GM18909 (cell line): ENCODE data around the gene PLPP7.
A peak's percentile ranks its signal among the peaks of the same experiment; 100 is the strongest.
"Not testable (repeated sequence)": the region's sequence is repeated elsewhere in the genome, so short reads cannot be mapped to it uniquely, and the experiment has no call there.

Experiments used
- ATAC-seq: cut with Tn5 transposase; IDR thresholded peaks from one replicate; pipeline ENCODE4 v1.9.1; 2021; ENCODE audit warnings: mild to moderate bottlenecking; ENCODE audit not compliant: unreplicated experiment, poor library complexity

Gene PLPP7

DNA sequence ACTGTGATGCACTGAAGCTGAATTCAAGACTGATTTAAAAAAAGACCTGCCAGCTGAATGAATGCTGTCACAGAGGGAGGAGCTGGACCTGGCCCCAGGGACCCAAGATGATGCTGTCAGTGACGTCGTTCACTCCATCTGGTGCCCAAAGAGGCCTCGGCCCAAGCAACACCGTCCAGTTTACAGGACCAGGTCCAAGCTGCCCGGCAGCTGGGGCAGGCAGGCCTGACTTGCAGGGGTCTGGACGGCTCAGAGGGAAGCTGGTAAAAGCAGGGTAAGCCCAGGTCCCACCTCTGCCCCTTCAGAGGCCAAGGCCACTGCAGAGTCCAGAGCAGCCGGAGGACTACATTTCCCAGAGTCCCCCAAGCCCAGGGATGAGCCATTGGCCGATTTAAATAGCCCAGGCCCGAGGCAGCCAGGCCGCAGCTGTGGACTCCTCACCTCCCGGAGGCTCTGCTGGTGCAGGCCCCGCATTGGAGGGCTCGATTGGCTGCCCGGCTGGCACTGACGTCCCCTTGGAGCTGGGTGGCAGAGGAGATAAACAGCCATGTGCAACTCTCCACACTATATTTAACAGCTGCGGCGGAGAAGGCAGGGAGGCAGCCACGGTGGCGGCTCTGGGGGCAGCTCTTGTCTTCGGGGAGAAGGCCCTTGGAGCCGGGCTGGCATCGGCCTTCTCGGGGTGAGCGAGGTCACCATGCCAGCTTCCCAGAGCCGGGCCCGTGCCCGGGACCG lies at the start of gene PLPP7:
TSS of gene PLPP7 (plus strand) at position 423 of the 735 bp plus-strand sequence. CDS start at position 698, 275 bp downstream.
- ATAC-seq: no peak

DNA sequence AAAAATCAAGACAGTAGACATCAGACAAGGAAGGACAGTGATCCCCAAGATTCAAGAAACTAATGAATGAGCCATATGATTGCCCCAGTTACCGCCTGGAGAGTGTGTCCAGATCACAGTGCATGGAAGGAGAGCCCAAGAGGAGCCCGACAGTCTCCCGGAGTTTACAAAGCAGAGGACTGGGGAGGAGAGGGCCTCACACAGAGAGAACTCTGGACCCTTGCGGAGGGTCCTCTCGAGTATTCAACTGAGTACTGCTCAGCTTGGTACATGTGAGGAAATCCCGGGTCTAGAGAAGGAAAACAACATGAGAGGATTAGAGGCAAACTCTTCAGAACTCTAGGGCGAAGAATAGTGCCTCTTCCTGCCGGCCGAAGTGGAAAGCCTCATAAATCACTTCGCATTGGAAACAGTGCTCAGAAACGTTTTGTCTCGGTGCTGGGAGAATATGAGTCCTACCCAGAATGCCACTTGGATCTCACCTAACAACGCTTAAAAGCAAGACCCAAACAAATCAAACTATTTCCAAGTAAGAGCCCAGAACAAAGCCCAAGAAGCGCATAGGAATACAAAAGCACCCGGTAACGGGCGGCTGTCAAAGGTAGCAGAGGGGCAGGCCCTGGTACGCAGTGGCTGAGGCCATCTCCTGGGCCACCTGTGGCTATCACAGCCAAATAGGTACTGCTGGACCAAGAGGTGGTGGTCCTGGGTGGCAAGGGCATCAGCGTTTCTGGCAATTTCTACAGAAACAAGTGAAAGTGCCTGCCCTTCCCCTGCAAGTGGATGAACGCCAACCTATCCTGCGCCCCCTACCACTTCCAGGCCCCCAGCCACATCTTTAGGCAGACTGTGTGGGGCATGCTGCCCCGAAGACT lies 49.2 kb upstream of the PLPP7 start:
- ATAC-seq: no peak

DNA sequence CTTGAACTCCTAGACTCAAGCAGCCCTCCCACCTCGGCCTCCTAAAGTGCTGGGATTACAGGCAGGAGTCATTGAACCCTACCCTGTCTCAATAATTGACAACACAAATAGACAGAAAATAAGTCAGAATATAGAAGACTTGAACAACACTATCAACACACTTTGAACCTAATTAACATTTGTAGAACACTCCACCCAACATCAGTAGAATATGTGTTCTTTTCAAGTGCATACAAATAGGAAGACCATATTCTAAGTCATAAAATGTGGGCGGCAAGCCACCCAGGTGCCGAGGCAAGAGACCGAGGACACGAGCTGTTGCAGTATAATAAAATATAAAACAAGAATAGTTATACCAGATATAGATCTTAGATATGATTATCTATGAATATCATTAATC lies 45.2 kb upstream of the PLPP7 start:
- ATAC-seq: not testable (repeated sequence)

DNA sequence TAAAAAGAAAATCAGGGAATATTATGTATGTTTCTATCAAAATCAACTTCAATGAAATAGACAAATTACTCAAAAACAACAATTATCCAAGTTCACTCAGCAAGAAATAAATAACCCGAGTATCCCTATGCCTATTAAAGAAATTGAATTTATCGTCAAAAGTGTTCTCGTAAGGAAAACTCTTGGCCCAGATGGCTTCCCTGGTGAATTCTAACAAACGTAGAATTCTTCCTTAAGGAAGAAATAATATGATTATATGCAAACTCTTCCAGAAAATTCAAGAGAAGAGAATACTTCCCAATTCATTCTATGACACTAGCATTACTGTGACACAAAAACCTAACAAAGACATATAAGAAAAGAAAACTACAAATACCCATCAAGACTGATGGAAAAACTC lies 42.9 kb upstream of the PLPP7 start:
- no peak for ATAC-seq

DNA sequence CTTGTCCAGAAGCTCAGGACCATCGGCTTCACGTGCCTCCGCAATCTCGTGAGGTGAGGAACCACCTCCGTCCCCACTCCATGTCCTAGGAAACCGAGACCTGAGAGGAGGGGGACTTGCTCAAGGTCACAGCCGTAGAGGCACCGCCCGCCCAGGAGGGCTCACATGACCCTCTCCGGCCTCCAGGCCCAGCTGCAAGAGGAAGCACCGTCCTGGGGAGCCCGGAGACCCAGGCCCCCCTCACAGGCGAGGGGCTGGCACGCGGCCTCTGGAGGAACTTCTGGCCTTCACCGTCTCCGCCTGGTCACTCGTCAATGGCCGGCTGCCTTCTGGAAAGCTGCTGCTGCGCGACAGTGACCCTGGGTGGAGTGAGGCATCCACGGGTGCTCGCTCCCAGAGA lies 37.4 kb upstream of the PLPP7 start:
- no peak for ATAC-seq

DNA sequence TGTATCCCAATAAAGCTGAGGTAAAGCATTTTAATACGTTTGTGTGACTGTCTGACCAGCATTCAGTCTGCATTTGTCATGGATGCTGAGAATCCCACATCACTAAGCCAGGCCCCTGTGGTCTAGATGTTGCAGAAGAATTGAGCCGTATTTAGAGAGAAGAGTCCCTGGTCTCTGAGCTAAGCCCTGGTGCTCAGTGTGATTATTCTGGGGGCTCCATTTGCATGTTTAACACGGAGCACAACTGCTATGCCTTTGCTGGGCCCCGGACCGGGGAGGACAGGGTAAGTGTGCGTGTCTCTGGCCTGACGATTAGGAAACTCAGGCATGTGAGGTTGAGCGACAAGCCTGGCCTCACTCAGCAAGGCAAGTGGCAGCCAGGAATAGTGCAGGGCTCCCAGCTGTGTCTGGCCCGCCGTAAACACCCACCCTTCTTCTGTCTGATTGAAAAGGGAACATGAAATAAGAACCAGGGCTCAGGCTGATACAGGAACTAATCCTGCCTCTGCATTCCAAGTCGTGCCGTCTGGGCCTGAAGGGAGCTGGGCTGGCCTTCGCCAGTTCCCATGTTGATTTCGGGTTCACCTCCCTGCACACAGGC lies 35.5 kb upstream of the PLPP7 start:
- ATAC-seq: no peak

DNA sequence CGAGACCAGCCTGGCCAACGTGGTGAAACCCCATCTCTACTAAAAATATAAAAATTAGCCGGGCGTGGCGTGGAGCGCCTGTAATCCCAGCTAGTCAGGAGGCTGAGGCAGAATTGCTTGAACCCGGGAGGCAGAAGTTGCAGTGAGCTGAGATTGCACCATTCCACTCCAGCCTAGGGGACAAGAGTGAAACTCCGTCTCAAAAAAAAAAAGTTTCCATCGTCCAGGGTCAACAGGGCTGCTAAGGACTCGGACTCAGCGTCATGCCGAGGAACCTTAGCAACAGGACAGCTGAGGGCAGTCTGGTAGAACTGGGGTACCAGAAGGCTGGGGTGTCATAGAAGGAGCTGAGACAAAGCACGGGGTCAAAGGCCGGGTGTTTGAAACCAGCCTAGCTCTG lies 34.9 kb upstream of the PLPP7 start:
- no peak for ATAC-seq

DNA sequence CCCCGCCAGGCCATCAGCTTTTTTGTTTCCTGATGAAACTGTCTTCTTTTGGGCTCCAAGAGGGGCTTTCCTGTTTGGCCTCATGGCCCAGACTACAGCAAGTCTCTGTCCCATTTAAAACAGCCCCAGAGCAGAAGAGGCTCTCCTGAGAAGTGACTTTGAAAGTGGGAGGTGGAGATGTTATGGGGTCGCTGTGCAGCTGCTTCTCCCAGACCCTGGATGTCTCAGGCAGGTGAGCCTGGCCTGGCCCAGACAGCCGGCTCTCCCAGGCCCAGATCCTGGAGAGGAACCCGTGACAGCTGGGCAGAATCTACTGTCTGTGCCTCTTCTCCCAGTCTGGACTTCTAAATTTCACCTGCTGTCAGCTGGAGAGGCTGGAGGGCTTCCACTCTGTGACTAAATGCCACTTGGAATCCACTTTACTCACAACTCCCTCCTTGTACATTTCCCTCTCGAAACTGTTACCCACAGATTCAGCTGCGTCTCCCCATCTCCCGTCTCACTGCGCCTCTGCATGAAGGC lies 33.8 kb upstream of the PLPP7 start:
- no peak for ATAC-seq

DNA sequence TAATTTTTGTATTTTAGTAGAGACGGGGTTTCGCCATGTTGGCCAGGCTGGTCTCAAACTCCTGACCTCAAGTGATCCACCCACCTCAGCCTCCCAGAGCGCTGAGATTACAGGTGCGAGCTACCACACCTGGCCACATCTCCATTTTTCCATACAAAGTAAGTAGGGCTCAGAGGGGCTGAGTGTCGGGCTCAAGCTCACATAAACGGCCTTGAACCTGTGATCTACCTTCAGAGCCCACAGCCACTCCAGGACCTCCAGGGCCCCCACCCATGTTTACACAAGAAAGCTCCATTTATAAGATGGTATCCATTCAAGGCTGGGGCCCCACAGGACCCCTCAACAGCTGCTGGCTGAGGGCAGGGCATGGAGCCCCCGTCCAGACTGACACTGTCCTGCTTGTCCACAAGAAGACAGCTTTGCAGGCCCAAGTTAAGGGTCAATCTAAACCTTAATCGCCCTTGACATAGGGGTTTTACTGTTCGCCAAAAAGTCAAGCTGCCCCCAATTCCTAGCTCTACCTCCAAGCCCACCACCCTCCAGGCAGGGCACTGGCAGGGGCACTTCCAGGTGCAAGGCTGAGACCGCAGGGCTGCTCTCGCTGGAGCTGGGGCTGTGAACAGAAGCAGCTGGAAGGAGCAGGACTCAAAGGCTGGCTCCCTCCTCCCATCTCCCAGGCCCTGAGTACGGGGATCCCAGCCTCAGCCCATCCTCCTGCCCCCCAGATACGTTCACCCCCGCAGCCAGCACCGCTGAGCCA lies 32.1 kb upstream of the PLPP7 start:
- no peak for ATAC-seq

DNA sequence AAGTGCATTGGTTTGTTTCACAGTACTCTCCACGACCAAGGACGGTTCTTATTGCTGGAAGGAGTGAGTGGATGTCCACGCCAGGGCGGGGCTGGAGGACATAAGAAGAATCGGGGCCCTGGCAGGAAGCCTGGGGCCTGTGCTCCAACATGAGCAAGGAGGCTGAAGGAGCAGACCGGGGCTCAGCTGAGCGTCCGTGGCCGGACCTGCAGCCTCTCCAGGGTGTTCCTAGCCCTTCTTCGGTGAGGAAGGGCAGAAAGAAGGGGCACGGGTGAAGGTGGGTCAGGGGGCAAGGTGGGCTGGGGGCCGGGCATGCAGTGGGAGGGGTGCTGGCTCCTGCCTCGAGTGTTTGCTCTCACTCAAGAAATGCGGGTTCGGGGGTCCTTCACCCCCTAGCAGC lies 31.3 kb upstream of the PLPP7 start:
- no peak for ATAC-seq

DNA sequence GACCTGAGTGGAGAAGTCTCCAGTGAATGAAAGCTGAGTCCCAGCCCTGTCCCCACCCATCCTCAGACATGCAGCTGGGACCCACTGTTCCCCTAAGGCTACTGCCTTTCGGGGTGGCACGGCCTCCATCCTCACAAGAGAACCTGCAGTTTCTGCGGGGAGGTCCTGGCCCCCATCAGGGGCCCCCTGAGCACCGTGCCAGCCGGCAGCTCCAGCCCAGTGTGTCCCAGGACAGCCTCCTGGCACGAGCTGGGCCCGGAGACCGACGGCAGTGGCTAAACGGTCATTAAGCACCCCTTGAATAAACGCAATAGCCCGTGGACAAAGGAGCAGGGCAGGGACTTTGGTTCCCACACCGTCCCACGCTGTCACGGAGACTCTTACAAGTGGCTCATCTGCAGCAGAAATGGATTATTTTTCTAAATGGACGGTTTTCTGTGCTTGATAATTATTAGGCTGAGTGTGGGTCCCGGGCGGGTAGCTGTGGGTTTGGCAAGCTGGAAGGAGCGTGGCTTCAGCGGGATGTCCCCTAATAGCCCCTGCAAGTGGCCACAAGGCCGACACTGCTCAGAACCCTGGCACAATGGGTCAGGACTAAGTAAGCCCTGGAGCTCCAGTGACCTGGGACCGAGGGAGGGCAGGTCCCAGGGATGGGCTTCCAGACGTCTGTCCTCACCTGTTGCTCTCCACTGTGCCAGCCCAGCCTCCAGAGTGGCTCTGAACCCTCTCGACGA lies 30.7 kb upstream of the PLPP7 start:
- ATAC-seq: no peak

DNA sequence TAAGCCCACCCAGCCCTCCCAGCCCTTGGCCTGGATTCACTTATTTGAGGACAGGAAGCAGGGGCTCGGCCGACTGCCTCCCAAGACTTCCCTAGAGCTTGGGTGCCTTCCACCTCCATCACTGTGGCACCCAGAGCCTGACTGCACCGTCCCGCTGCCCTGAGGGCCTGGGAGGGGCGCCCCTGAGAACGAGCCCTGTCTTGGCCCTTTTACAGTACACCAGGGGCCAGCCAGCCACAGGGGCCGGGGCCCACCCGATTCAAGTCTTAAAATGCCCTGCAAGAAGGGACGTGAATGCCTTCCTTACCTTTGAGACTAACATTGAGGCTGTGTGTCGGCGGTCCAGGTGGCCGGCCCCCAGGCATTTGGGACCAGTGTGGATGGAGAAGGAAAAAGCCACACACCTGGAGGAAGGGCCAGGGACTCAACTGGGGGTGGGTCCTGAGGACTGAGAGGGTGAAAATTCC lies 30.1 kb upstream of the PLPP7 start:
- no peak for ATAC-seq

DNA sequence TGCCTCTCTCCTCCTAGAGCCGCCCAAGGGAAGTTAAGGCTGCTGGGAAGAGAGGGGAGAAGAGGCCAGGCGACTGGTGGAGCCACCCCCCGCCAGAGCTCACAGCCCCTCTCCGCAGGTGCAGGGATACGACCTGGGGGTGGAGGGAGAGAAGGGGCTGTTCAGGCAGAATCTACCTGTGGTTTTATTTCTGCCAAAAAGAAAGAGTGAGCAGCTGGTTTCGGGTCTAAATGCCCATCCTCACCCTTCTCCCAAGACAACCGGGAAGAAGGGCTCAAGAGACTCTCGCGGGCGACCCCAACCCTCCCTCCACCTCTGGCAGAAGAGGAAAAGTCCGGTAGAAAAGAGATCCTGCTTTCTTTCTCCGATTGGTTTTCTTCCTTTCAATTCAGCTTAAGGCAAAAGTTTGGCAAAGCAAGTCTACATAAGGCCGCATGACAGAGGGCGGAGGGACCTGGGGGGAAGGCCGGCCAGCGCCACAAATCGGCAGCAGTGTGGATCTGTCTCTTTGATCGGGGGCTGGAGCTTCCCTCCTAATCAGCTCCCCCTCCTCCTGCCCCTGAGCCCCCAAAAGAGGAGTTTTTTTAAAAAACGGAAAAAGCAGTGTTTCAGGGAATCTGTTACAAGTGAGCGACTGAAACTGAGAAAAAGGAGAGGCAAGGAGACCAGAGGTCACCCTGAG lies 29.5 kb upstream of the PLPP7 start:
- no peak for ATAC-seq

DNA sequence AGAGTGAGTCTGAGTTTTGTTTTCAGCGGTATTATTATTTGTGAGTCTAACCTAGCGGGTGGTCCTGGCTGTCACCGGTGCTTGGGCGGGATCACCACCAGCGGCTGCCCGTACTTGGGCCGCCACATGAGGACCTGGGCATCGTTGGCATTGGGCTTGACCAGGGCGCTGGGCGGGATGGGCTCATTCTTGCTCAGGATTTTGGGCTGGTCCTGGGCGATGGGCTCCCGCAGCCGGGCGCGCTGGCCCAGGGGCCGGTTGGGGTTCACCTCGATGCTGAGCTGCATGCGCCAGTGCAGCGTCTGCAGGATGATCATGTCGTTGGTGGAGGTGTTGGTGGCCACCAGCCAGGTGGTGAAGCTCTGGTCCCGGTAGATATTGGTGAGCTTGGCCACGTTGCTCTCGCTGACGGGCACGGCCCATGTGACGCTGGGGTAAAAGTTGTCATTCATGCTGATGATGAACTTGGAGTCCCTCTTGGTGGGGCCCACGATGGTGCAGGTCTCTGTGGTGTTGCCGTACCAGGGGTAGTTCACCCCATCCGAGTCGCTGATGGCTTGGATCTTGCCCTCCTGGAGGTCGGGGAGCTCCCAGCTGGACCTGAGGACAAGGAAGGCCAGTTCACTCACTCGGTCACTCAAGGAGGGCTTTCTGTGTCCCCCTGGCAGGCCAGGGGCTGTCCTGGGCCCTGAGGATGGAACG lies 28.6 kb upstream of the PLPP7 start:
- ATAC-seq: no peak

DNA sequence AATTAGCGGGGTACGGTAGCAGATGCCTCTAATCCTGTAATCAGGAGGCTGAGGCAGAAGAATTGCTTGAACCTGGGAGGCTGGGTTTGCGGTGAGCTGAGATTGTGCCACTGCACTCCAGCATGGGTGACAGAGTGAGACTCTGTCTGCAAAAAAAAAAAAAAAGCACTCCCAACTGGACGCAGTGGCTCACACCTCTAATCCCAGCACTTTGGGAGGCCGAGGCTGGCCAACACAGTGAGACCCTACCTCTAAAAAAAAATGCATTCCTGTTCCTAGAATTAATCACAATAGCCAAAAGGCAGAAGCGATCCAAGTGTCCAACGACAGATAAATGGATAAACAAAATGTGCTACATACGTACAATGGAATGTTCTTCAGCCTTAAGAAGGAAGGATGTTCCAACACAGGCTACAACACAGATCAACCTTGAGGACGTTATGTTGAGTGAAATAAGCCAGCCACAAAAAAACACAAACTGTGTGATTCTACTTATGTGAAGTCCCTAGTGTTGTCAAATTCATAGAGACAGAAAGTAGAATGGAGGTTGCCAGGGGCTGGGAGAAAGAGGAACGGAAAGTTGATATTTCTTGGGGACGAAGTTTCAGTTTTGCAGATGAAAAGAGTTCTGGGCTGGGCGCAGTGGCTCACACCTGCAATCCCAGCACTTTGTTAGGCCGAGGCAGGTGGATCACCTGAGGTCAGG lies 27.0 kb upstream of the PLPP7 start:
- peak; percentile 51 for ATAC-seq

DNA sequence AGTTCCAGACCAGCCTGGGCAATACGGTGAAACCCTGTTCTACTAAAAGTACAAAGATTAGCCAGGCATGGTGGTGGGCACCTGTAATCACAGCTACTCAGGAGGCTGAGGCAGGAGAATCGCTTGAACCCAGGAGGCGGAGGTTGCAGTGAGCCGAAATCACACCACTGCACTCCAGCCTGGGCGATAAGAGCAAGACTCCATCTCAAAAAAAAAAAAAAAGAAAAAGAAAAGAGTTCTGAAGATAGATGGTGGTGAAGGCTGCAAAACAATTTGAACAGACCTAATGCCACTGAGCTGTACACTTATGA lies 26.5 kb upstream of the PLPP7 start:
- not testable (repeated sequence) for ATAC-seq

DNA sequence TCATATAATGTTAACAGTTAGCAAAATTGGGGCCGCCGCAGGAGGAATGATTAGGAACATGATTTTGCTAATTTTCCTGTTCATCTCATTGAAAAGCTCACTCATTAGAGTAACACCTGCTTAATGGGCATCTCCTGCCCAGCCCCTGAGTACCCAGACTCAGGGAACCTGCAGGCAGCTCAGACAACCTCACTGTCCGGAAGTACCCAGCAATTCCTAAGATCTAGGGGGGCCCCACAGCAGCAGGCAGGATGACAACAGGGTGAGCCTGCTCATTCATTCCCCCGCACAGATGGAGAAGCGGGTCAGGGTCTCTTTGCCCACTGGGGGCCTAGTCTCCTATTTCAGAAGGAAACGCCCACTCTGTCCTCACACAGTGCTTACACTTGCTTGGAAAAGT lies 25.8 kb upstream of the PLPP7 start:
- ATAC-seq: no peak

DNA sequence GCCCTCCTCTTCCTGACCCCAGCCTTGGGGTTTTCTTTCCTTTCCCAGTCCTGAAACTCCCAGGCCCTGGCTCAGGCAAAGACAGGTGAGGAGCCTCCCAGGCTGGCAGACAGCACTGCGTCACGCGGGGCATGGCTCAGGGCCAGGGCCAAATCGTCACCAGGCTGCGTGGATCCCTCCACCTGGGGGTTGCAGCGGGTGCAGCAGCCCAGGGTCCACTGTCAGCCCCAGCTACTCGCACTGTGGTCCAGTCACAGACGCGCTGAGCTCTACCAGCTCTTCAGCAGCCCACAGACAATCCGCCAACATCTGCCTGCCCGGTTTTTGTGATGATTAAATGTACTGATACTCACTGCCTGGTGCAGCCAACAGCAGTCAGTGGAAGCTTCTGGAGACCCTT lies 25.3 kb upstream of the PLPP7 start:
- no peak for ATAC-seq
